Measurements from ENCODE around the gene COTL1.

The COTL1 gene

GRCh38 chr16:84660973-84661372 is 43.1 kb upstream of the COTL1 start:
- Histone ChIP-seq H3K9ac (ENCODE audit: low read depth, low read length, poor library complexity, severe bottlenecking) (no peak overlapping the region), H3K9me2 (replicated peaks; ENCODE audit: low read depth, low read length) (no peaks in the 10 kb centered on the region), H3K9me3 (ENCODE audit: insufficient read depth, low read depth, low read length) (no peaks in the 10 kb centered on the region), H3F3A (ENCODE audit: low read depth) (no peaks in the 10 kb centered on the region), H2AFZ (ENCODE audit: low read length) (no peak overlapping the region), H4K20me1 (ENCODE audit: insufficient read depth, low read length, poor library complexity, severe bottlenecking) (no peaks in the 10 kb centered on the region), H3K27me3 (ENCODE audit: insufficient read depth, low read length, poor library complexity, severe bottlenecking) (no peaks in the 10 kb centered on the region), H3K4me1 (ENCODE audit: insufficient read depth, low read length, poor library complexity, severe bottlenecking) (peaks cover 8% of the 10 kb centered on the region), H3K4me3 (ENCODE audit: low read length, poor library complexity, severe bottlenecking) (no peak overlapping the region), H3K4me2 (ENCODE audit: low read depth, low read length, poor library complexity, severe bottlenecking) (no peak overlapping the region), H3K79me2 (ENCODE audit: insufficient read depth, low read length) (0 out of 2 replicates have a peak, but pooled peaks cover under 1% of the 10 kb centered on the region), H3K36me3 (ENCODE audit: insufficient read depth, low read length) (peaks cover 50% of the 10 kb centered on the region; the same call in 1 of the 2 replicates)
- no peak for TF ChIP-seq CTCF (conservative IDR thresholded peaks at IDR 0.05; ENCODE audit: low read length)
- TF ChIP-seq EZH2phosphoT487 (IDR thresholded peaks at IDR 0.05; ENCODE audit: borderline replicate concordance): no peak

- Histone ChIP-seq H3K4me1 (ENCODE audit: insufficient read depth, low read length, poor library complexity, severe bottlenecking) (peaks cover 10% of the 10 kb centered on the region), H3K4me2 (ENCODE audit: low read depth, low read length, poor library complexity, severe bottlenecking) (no peak overlapping the region), H3K36me3 (ENCODE audit: insufficient read depth, low read length) (peaks cover 50% of the 10 kb centered on the region; the same call in 1 of the 2 replicates), H2AFZ (ENCODE audit: low read length) (no peak overlapping the region), H3K9ac (ENCODE audit: low read depth, low read length, poor library complexity, severe bottlenecking) (no peak overlapping the region), H3K9me3 (ENCODE audit: insufficient read depth, low read depth, low read length) (no peaks in the 10 kb centered on the region), H3F3A (ENCODE audit: low read depth) (no peaks in the 10 kb centered on the region), H4K20me1 (ENCODE audit: insufficient read depth, low read length, poor library complexity, severe bottlenecking) (no peaks in the 10 kb centered on the region), H3K79me2 (ENCODE audit: insufficient read depth, low read length) (peaks cover 7% of the 10 kb centered on the region; the same call in 1 of the 2 replicates), H3K9me2 (replicated peaks; ENCODE audit: low read depth, low read length) (no peaks in the 10 kb centered on the region), H3K27me3 (ENCODE audit: insufficient read depth, low read length, poor library complexity, severe bottlenecking) (no peaks in the 10 kb centered on the region), H3K4me3 (ENCODE audit: low read length, poor library complexity, severe bottlenecking) (no peak overlapping the region)
- TF ChIP-seq EZH2phosphoT487 (IDR thresholded peaks at IDR 0.05; ENCODE audit: borderline replicate concordance) (no peak), CTCF (conservative IDR thresholded peaks at IDR 0.05; ENCODE audit: low read length) (no peak)
Measured at GRCh38 chr16:84659656-84660300, 41.9 kb upstream of the COTL1 start.

- Histone ChIP-seq H3F3A (ENCODE audit: low read depth) (no peaks in the 10 kb centered on the region), H3K4me2 (ENCODE audit: low read depth, low read length, poor library complexity, severe bottlenecking) (no peak overlapping the region), H3K9me2 (replicated peaks; ENCODE audit: low read depth, low read length) (no peaks in the 10 kb centered on the region), H3K4me3 (ENCODE audit: low read length, poor library complexity, severe bottlenecking) (no peak overlapping the region), H3K27me3 (ENCODE audit: insufficient read depth, low read length, poor library complexity, severe bottlenecking) (no peaks in the 10 kb centered on the region), H4K20me1 (ENCODE audit: insufficient read depth, low read length, poor library complexity, severe bottlenecking) (no peaks in the 10 kb centered on the region), H3K9ac (ENCODE audit: low read depth, low read length, poor library complexity, severe bottlenecking) (no peak overlapping the region), H2AFZ (ENCODE audit: low read length) (no peak overlapping the region), H3K4me1 (ENCODE audit: insufficient read depth, low read length, poor library complexity, severe bottlenecking) (peaks cover 10% of the 10 kb centered on the region), H3K36me3 (ENCODE audit: insufficient read depth, low read length) (peaks cover 50% of the 10 kb centered on the region; the same call in 1 of the 2 replicates), H3K79me2 (ENCODE audit: insufficient read depth, low read length) (peaks cover 12% of the 10 kb centered on the region), H3K9me3 (ENCODE audit: insufficient read depth, low read depth, low read length) (no peaks in the 10 kb centered on the region)
- TF ChIP-seq CTCF (conservative IDR thresholded peaks at IDR 0.05; ENCODE audit: low read length) (no peak), EZH2phosphoT487 (IDR thresholded peaks at IDR 0.05; ENCODE audit: borderline replicate concordance) (no peak)
Measured at GRCh38 chr16:84658690-84659089, 40.8 kb upstream of the COTL1 start.

Measured in Loucy (cell line).